SK-N-SH (cell line): ENCODE results near the gene PARD3B. TPM values are rescaled to one million over a fixed set of nuclear protein-coding genes. Genes with fewer than 3 reads are reported as not detected.

Experiments used
- CTCF ChIA-PET: fragments of 300-600, 350-600 bp; formaldehyde crosslinking; extraction: SDS; loops from one replicate; lab custom pipeline; 2021; lab: Yijun Ruan, JAX
- POLR2A ChIA-PET: fragments of 350-600 bp; sonication (Branson Sonifier 250); formaldehyde crosslinking; extraction: SDS; loops from one replicate; lab custom pipeline; 2020; ENCODE audit warnings: antibody characterized with exemption, inconsistent platforms; lab: Yijun Ruan, JAX
- DNase-seq: peaks from one replicate; pipeline ENCODE4 v3.0.0; 2012
- H2AFZ ChIP-seq: fragments of 200-600 bp; sonication (generic); 2 replicates; pipeline ENCODE4 v1.8.1; 2016; ENCODE audit warnings: antibody characterized with exemption, mild to moderate bottlenecking, low read depth
- H3F3A ChIP-seq: fragments of 200-600 bp; sonication (generic); replicated peaks from 2 replicates; pipeline ENCODE3; 2016; ENCODE audit warnings: antibody characterized with exemption, mild to moderate bottlenecking; ENCODE audit not compliant: insufficient read depth
- H3K27ac ChIP-seq, 2 experiments: fragments of 200-500 bp in 1 of 2; fragments of 200-600 bp in 1 of 2; sonication (Bioruptor generic) in 1 of 2; sonication (generic), shearing (Covaris generic) in 1 of 2; 2 replicates each; pipeline versions ENCODE4 v1.5.1 to v1.6.1; 2014 to 2016; ENCODE audit warnings: low read depth in 2 of 2, inconsistent platforms in 1 of 2, low read length in 1 of 2, mild to moderate bottlenecking in 1 of 2, mixed read lengths in 1 of 2
- H3K27me3 ChIP-seq: fragments of 200-600 bp; sonication (generic), shearing (Covaris generic); 2 replicates; pipeline ENCODE4 v1.6.1; 2016; ENCODE audit warnings: mixed run types; ENCODE audit not compliant: insufficient read depth
- H3K36me3 ChIP-seq, 2 experiments: fragments of 200-500 bp in 1 of 2; fragments of 200-600 bp in 1 of 2; sonication (Bioruptor generic) in 1 of 2; sonication (generic) in 1 of 2; replicated peaks in 1 of 2; 2 replicates each; pipeline versions ENCODE3 to v1.5.1; 2014 to 2016; ENCODE audit warnings: low read length in 1 of 2, mild to moderate bottlenecking in 1 of 2; ENCODE audit not compliant: insufficient read depth in 2 of 2, control insufficient read depth in 1 of 2
- H3K4me1 ChIP-seq, 2 experiments: fragments of 200-500 bp in 1 of 2; fragments of 200-600 bp in 1 of 2; sonication (Bioruptor generic) in 1 of 2; sonication (generic), shearing (Covaris generic) in 1 of 2; 2 replicates each; pipeline versions ENCODE4 v1.5.1 to v1.6.1; 2014 to 2016; ENCODE audit warnings: low read depth in 1 of 2, low read length in 1 of 2, mixed run types in 1 of 2; ENCODE audit not compliant: insufficient read depth in 2 of 2, control insufficient read depth in 1 of 2
- H3K4me2 ChIP-seq: fragments of 200-600 bp; sonication (generic), shearing (Covaris generic); 2 replicates; pipeline ENCODE4 v1.6.1; 2017; ENCODE audit warnings: mixed run types
- H3K4me3 ChIP-seq, 2 experiments: fragments of 200-500 bp in 1 of 2; fragments of 200-600 bp in 1 of 2; sonication (Bioruptor generic) in 1 of 2; sonication (generic), shearing (Covaris generic) in 1 of 2; 2 replicates each; pipeline versions ENCODE4 v1.5.1 to v1.8.1; 2014 to 2016; ENCODE audit warnings: low read depth in 2 of 2, inconsistent platforms in 1 of 2, low read length in 1 of 2, mild to moderate bottlenecking in 1 of 2, mixed read lengths in 1 of 2, moderate library complexity in 1 of 2
- H3K79me2 ChIP-seq: fragments of 200-600 bp; sonication (generic); 2 replicates; pipeline ENCODE4 v1.8.1; 2017; ENCODE audit warnings: mild to moderate bottlenecking; ENCODE audit not compliant: insufficient read depth
- H3K9ac ChIP-seq: fragments of 200-600 bp; sonication (generic); 2 replicates; pipeline ENCODE4 v1.6.1; 2017; ENCODE audit warnings: mixed run types
- H3K9me2 ChIP-seq: fragments of 200-600 bp; sonication (generic); 2 replicates; pipeline ENCODE4 v1.6.1; 2017; ENCODE audit warnings: mixed run types
- H3K9me3 ChIP-seq: fragments of 200-600 bp; sonication (generic); 2 replicates; pipeline ENCODE4 v1.6.1; 2017; ENCODE audit warnings: mixed run types, mild to moderate bottlenecking, moderate library complexity
- H4K20me1 ChIP-seq: fragments of 200-600 bp; sonication (generic); 2 replicates; pipeline ENCODE4 v1.6.1; 2017; ENCODE audit warnings: mild to moderate bottlenecking, mixed run types; ENCODE audit not compliant: insufficient read depth
- CHD2 ChIP-seq: fragments of 150-350 bp; IDR thresholded peaks from 2 replicates; pipeline ENCODE4 v1.6.1; 2018; ENCODE audit warnings: low read length; ENCODE audit not compliant: partially characterized antibody
- ELF1 ChIP-seq: IDR thresholded peaks from 2 replicates; pipeline ENCODE4 v1.4.0; 2012
- EP300 ChIP-seq, 2 experiments: IDR thresholded peaks; 2 replicates each; pipeline versions ENCODE4 v1.4.0 to v1.6.1; 2012; ENCODE audit warnings: borderline replicate concordance in 1 of 2, low read depth in 1 of 2, low read length in 1 of 2
- FOXM1 ChIP-seq: IDR thresholded peaks from 2 replicates; pipeline ENCODE4 v1.4.0; 2012; ENCODE audit warnings: low read depth, mild to moderate bottlenecking
- IRF3 ChIP-seq: fragments of 150-350 bp; IDR thresholded peaks from 2 replicates; pipeline ENCODE4 v1.6.1; 2016; ENCODE audit warnings: mild to moderate bottlenecking, low read depth, low read length
- MAX ChIP-seq: IDR thresholded peaks from 2 replicates; pipeline ENCODE4 v1.4.0; 2012; ENCODE audit warnings: low read depth
- MEF2A ChIP-seq: IDR thresholded peaks from 2 replicates; pipeline ENCODE4 v1.4.0; 2012; ENCODE audit warnings: low read depth, borderline replicate concordance
- NRF1 ChIP-seq: IDR thresholded peaks from 2 replicates; pipeline ENCODE4 v1.6.1; 2012; ENCODE audit warnings: low read depth, mild to moderate bottlenecking, low read length
- RAD21 ChIP-seq: IDR thresholded peaks from 2 replicates; pipeline ENCODE4 v1.6.1; 2012; ENCODE audit warnings: mild to moderate bottlenecking, low read length
- RCOR1 ChIP-seq: fragments of 150-350 bp; IDR thresholded peaks from 2 replicates; pipeline ENCODE4 v1.6.1; 2017; ENCODE audit warnings: antibody characterized with exemption, low read length
- RXRA ChIP-seq: IDR thresholded peaks from 2 replicates; pipeline ENCODE4 v1.4.0; 2012; ENCODE audit warnings: low read depth, mild to moderate bottlenecking, borderline replicate concordance
- SIN3A ChIP-seq: IDR thresholded peaks from 2 replicates; pipeline ENCODE4 v1.6.1; 2012; ENCODE audit warnings: low read depth, mild to moderate bottlenecking, low read length, moderate library complexity, borderline replicate concordance
- SMC3 ChIP-seq: IDR thresholded peaks from 2 replicates; pipeline ENCODE4 v1.6.1; 2012; ENCODE audit warnings: low read depth, low read length, improper control_type of control experiment
- USF1 ChIP-seq: IDR thresholded peaks from 2 replicates; pipeline ENCODE4 v1.4.0; 2012; ENCODE audit warnings: low read depth, borderline replicate concordance
- USF2 ChIP-seq: fragments of 150-350 bp; IDR thresholded peaks from 2 replicates; pipeline ENCODE4 v1.6.1; 2017; ENCODE audit warnings: antibody characterized with exemption, low read length, low read depth, borderline replicate concordance
- YY1 ChIP-seq: IDR thresholded peaks from 2 replicates; pipeline ENCODE4 v1.4.0; 2012; ENCODE audit warnings: low read depth, mild to moderate bottlenecking
- WGBS: methylation state at CpG from one replicate; pipeline ENCODE4 v1.1.6; 2017; ENCODE audit warnings: low lambda C conversion rate; 5-methylcytosine and 5-hydroxymethylcytosine counted together
- polyA plus RNA-seq, 3 experiments: library from polyadenylated mRNA; depleted of rRNA; stranded (reverse); fragments of >200 nt; gene quantifications; 2 replicates each; pipeline ENCODE4 v1.2.3, GENCODE V29; 2012
- TF ChIP-seq, protein P1 (sequence below): fragments of 200-600 bp; sonication (generic); IDR thresholded peaks from 2 replicates; pipeline ENCODE4 v1.6.1; 2017; ENCODE audit warnings: antibody characterized with exemption, mild to moderate bottlenecking, moderate library complexity
- TF ChIP-seq, protein P2 (sequence below): IDR thresholded peaks from 2 replicates; pipeline ENCODE4 v1.4.0; 2012; ENCODE audit warnings: low read depth, borderline replicate concordance

Gene PARD3B
- polyA plus RNA-seq, 1 of the 3 experiments (the other 2 are of a cell fraction) = 0.87 TPM

GRCh38 chr2:205462681-205463345, 917.5 kb downstream of the PARD3B start:
- Histone ChIP-seq H3K4me2 (no peak overlapping the region), H3K9me3 (no peaks in the 10 kb centered on the region), H3K4me1 (no peaks in the 10 kb centered on the region; a peak in 1 of 4 replicates), H3K9ac (no peak overlapping the region), H2AFZ (no peak overlapping the region), H3F3A (no peaks in the 10 kb centered on the region)
- no peak for TF ChIP-seq MAX
- TF ChIP-seq USF1 = no peak
- TF ChIP-seq CHD2 = no peak
- no peak for TF ChIP-seq RCOR1
- TF ChIP-seq YY1 = no peak
- TF ChIP-seq NRF1 = no peak
- TF ChIP-seq, protein P1, sequence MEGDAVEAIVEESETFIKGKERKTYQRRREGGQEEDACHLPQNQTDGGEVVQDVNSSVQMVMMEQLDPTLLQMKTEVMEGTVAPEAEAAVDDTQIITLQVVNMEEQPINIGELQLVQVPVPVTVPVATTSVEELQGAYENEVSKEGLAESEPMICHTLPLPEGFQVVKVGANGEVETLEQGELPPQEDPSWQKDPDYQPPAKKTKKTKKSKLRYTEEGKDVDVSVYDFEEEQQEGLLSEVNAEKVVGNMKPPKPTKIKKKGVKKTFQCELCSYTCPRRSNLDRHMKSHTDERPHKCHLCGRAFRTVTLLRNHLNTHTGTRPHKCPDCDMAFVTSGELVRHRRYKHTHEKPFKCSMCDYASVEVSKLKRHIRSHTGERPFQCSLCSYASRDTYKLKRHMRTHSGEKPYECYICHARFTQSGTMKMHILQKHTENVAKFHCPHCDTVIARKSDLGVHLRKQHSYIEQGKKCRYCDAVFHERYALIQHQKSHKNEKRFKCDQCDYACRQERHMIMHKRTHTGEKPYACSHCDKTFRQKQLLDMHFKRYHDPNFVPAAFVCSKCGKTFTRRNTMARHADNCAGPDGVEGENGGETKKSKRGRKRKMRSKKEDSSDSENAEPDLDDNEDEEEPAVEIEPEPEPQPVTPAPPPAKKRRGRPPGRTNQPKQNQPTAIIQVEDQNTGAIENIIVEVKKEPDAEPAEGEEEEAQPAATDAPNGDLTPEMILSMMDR = no peak
- no peak for TF ChIP-seq MEF2A
- no peak for TF ChIP-seq SIN3A
- TF ChIP-seq FOXM1 = no peak
- no peak for TF ChIP-seq SMC3
- TF ChIP-seq ELF1 = no peak
- TF ChIP-seq RXRA = no peak
- no peak for TF ChIP-seq IRF3
- TF ChIP-seq USF2 = no peak
- TF ChIP-seq, protein P2, sequence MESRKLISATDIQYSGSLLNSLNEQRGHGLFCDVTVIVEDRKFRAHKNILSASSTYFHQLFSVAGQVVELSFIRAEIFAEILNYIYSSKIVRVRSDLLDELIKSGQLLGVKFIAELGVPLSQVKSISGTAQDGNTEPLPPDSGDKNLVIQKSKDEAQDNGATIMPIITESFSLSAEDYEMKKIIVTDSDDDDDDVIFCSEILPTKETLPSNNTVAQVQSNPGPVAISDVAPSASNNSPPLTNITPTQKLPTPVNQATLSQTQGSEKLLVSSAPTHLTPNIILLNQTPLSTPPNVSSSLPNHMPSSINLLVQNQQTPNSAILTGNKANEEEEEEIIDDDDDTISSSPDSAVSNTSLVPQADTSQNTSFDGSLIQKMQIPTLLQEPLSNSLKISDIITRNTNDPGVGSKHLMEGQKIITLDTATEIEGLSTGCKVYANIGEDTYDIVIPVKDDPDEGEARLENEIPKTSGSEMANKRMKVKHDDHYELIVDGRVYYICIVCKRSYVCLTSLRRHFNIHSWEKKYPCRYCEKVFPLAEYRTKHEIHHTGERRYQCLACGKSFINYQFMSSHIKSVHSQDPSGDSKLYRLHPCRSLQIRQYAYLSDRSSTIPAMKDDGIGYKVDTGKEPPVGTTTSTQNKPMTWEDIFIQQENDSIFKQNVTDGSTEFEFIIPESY = no peak
- TF ChIP-seq RAD21 = no peak
- no peak for TF ChIP-seq EP300 (IDR thresholded peaks at IDR 0.05; ENCODE audit: borderline replicate concordance in 1 of 2, low read depth in 1 of 2, low read length in 1 of 2)
- TF ChIP-seq, all 33 proteins: peak for 0
- Histone ChIP-seq H3K4me3 (no peak overlapping the region), H3K79me2 (no peaks in the 10 kb centered on the region), H3K9me2 (no peaks in the 10 kb centered on the region), H3K27ac (no peak overlapping the region), H3K36me3 (peaks cover 0 to under 1% of the 10 kb centered on the region in 2 experiments), H3K27me3 (no peaks in the 10 kb centered on the region), H4K20me1 (no peaks in the 10 kb centered on the region)
- CTCF ChIA-PET = interaction anchor here (0.9 to 1.5 kb wide), 2 partner anchors 10 to 163 kb away, joined by 3 read pairs; no protein-coding TSS in a partner anchor
- DNase-seq = no peak
- POLR2A ChIA-PET = no interaction called here
- 87% methylated on average over 6 of the region's 6 CpGs for WGBS
